DOHH2 (cell line): ENCODE measurements around the gene QPCTL.

Source experiments
- EZH2phosphoT487 ChIP-seq: fragments of 200-600 bp; sonication (generic); IDR thresholded peaks from 2 replicates; pipeline ENCODE4 v1.6.1; 2017; ENCODE audit warnings: borderline replicate concordance, mild to moderate bottlenecking, antibody characterized with exemption, low read length, moderate library complexity, mixed read lengths
- TF ChIP-seq, protein P1 (sequence below): fragments of 200-600 bp; sonication (generic); IDR thresholded peaks from one replicate; pipeline ENCODE4 v1.5.1; 2014; ENCODE audit warnings: antibody characterized with exemption, mild to moderate bottlenecking, low read depth, low read length; ENCODE audit not compliant: poor library complexity, severe bottlenecking

DNA sequence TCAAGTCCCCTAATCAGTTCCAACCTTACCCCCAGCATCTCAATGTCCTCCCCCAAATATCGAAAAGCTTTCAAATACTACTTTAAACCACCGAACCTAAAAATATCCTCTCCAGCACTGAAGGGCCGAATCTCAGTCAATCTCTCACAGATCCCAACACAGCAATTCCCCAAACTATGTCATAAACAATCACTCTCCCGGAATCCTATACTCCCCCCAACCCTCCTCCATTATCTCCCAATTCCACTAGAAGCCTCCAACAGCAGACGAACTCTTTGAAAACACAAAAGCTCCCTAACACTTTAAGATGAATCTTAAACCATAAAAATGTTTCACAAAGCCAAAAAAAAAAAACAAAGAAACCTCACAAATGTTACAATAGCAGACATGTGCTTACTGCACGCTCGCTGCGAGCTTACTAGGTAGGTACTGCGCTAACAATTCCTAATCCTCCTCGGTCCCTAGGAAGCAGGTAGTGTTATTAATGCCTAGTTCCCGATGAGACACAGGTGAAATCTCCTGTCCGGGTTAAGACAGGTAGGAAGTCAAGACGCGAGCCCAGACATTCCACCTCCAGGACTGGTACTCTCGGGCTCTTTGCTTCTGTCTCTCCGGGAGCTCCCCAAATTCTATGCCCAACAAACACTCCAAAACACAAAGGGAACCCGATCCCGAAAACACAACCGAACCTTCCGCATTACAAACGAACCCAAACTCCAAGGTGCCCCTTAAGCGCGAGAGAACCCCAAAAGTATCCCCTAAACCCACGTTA lies 24.1 kb downstream of the QPCTL start:
- TF ChIP-seq, protein P1, sequence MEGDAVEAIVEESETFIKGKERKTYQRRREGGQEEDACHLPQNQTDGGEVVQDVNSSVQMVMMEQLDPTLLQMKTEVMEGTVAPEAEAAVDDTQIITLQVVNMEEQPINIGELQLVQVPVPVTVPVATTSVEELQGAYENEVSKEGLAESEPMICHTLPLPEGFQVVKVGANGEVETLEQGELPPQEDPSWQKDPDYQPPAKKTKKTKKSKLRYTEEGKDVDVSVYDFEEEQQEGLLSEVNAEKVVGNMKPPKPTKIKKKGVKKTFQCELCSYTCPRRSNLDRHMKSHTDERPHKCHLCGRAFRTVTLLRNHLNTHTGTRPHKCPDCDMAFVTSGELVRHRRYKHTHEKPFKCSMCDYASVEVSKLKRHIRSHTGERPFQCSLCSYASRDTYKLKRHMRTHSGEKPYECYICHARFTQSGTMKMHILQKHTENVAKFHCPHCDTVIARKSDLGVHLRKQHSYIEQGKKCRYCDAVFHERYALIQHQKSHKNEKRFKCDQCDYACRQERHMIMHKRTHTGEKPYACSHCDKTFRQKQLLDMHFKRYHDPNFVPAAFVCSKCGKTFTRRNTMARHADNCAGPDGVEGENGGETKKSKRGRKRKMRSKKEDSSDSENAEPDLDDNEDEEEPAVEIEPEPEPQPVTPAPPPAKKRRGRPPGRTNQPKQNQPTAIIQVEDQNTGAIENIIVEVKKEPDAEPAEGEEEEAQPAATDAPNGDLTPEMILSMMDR = peak; percentile 27
- TF ChIP-seq EZH2phosphoT487 = no peak
